HepG2 (cell line): ENCODE measurements around the gene YEATS2. TPM values are rescaled to one million over a fixed set of nuclear protein-coding genes. Genes with fewer than 3 reads are reported as not detected.

Experiments
- BRD4 ChIP-seq: sonication (generic); formaldehyde crosslinking; IDR thresholded peaks from 2 replicates; pipeline ENCODE4 v1.4.0; 2020; ENCODE audit warnings: missing genetic modification reagents
- CREM ChIP-seq, 2 experiments: sonication (generic) in 1 of 2; formaldehyde crosslinking in 1 of 2; IDR thresholded peaks; 2 replicates each; pipeline versions ENCODE4 v1.4.0 to v1.6.1; 2016 to 2020; ENCODE audit warnings: antibody characterized with exemption in 1 of 2, mild to moderate bottlenecking in 1 of 2, missing genetic modification reagents in 1 of 2
- E2F2 ChIP-seq: sonication (generic); formaldehyde crosslinking; IDR thresholded peaks from 2 replicates; pipeline ENCODE4 v1.4.0; 2020; ENCODE audit warnings: missing genetic modification reagents, borderline replicate concordance
- ELF4 ChIP-seq: sonication (generic); formaldehyde crosslinking; IDR thresholded peaks from 2 replicates; pipeline ENCODE4 v1.5.0; 2020; ENCODE audit warnings: missing genetic modification reagents, mild to moderate bottlenecking, moderate library complexity, borderline replicate concordance
- FOXA1 ChIP-seq, 2 experiments: fragments of 450-650 bp in 1 of 2; sonication (generic) in 1 of 2; formaldehyde crosslinking in 1 of 2; IDR thresholded peaks; 2 replicates each; pipeline versions ENCODE4 v1.4.0 to v1.6.1; 2016 to 2020; ENCODE audit warnings: missing genetic modification reagents in 1 of 2
- HNF4G ChIP-seq, 2 experiments: sonication (generic) in 1 of 2; formaldehyde crosslinking in 1 of 2; IDR thresholded peaks; 2 replicates each; pipeline versions ENCODE4 v1.4.0 to v1.6.1; 2011 to 2020; ENCODE audit warnings: borderline replicate concordance in 2 of 2, low read depth in 2 of 2, mild to moderate bottlenecking in 2 of 2, low read length in 1 of 2, missing genetic modification reagents in 1 of 2, moderate library complexity in 1 of 2
- IRX3 ChIP-seq: sonication (generic); formaldehyde crosslinking; IDR thresholded peaks from 2 replicates; pipeline ENCODE4 v1.8.1; 2023; ENCODE audit warnings: mild to moderate bottlenecking, low read depth, missing genetic modification reagents, borderline replicate concordance
- KDM1A ChIP-seq: IDR thresholded peaks from 2 replicates; pipeline ENCODE4 v1.6.1; 2016; ENCODE audit warnings: missing compliant biosample characterization
- KLF16 ChIP-seq, 2 experiments: sonication (generic) in 1 of 2; formaldehyde crosslinking in 1 of 2; IDR thresholded peaks; 2 replicates each; pipeline versions ENCODE4 v1.6.1 to v1.8.0; 2016 to 2023; ENCODE audit warnings: missing genetic modification reagents in 2 of 2, missing compliant biosample characterization in 1 of 2
- MAFK ChIP-seq, 2 experiments: IDR thresholded peaks in 1 of 2; conservative IDR thresholded peaks in 1 of 2; 2 replicates each; pipeline ENCODE4 v1.6.1; 2011; ENCODE audit warnings: improper control_type of control experiment in 2 of 2, low read length in 2 of 2
- PHB2 ChIP-seq: fragments of 450-650 bp; IDR thresholded peaks from 2 replicates; pipeline ENCODE4 v1.6.1; 2018; ENCODE audit not compliant: partially characterized antibody
- RARA ChIP-seq: IDR thresholded peaks from 2 replicates; pipeline ENCODE4 v1.6.1; 2016; ENCODE audit warnings: missing genetic modification reagents, missing compliant biosample characterization
- SOX5 ChIP-seq: IDR thresholded peaks from 2 replicates; pipeline ENCODE4 v1.6.1; 2016; ENCODE audit warnings: borderline replicate concordance
- TOE1 ChIP-seq: sonication (generic); formaldehyde crosslinking; IDR thresholded peaks from 2 replicates; pipeline ENCODE4 v1.4.0; 2020; ENCODE audit warnings: mild to moderate bottlenecking, missing genetic modification reagents
- ZMAT3 ChIP-seq: sonication (generic); formaldehyde crosslinking; conservative IDR thresholded peaks from 2 replicates; pipeline ENCODE4 v1.7.0; 2021; ENCODE audit warnings: missing genetic modification reagents
- ZNF264 ChIP-seq: sonication (generic); formaldehyde crosslinking; IDR thresholded peaks from 2 replicates; pipeline ENCODE4 v1.4.0; 2020; ENCODE audit warnings: missing genetic modification reagents
- ZNF281 ChIP-seq: sonication (generic); formaldehyde crosslinking; IDR thresholded peaks from 2 replicates; pipeline ENCODE4 v1.4.0; 2020; ENCODE audit warnings: missing genetic modification reagents, borderline replicate concordance
- ZNF451 ChIP-seq: sonication (generic); formaldehyde crosslinking; IDR thresholded peaks from 2 replicates; pipeline ENCODE4 v1.5.0; 2020; ENCODE audit warnings: mild to moderate bottlenecking, missing genetic modification reagents
- ZNF660 ChIP-seq: sonication (generic); formaldehyde crosslinking; IDR thresholded peaks from 2 replicates; pipeline ENCODE4 v1.5.1; 2020; ENCODE audit warnings: mild to moderate bottlenecking, low read depth, missing genetic modification reagents, borderline replicate concordance
- ZNF709 ChIP-seq: sonication (generic); formaldehyde crosslinking; IDR thresholded peaks from 2 replicates; pipeline ENCODE4 v1.5.0; 2020; ENCODE audit warnings: mild to moderate bottlenecking, missing genetic modification reagents
- polyA plus RNA-seq, 8 experiments: library from polyadenylated mRNA; depleted of rRNA in 3 of 8; stranded (reverse) in 7 of 8; unstranded in 1 of 8; fragments of >200 nt; fragmentation: Illumina TruSeq in 4 of 8; extraction: Trizol in 4 of 8; gene quantifications; 2 replicates each; pipeline versions ENCODE4 v1.2.1 to v1.2.3, GENCODE V29; 2011 to 2016; ENCODE audit warnings: low read depth in 4 of 8, missing spikeins in 1 of 8, mixed read lengths in 1 of 8; ENCODE audit not compliant: insufficient read depth in 1 of 8
- total RNA-seq, 5 experiments: library from RNA; depleted of rRNA; stranded (reverse); fragments of >200 nt; fragmentation: Illumina TruSeq; extraction: Trizol; gene quantifications; 2 replicates each; pipeline ENCODE4 v1.2.3, GENCODE V29; 2016; ENCODE audit warnings: low read depth in 1 of 5
- TF ChIP-seq, protein P1 (sequence below): IDR thresholded peaks from 2 replicates; pipeline ENCODE4 v1.6.1; 2016; ENCODE audit warnings: low read depth, control low read depth
- TF ChIP-seq, protein P2 (sequence below): sonication (generic); formaldehyde crosslinking; IDR thresholded peaks from 2 replicates; pipeline ENCODE4 v1.9.0; 2022; ENCODE audit warnings: missing genetic modification reagents, mild to moderate bottlenecking, borderline replicate concordance

YEATS2 gene
- total and polyA plus RNA-seq, 2 of the 13 experiments (the other 11 are each of a cell fraction or from before 2014, with no cell fraction given), result 18.6 to 33.7 TPM

GRCh38 chr3:183745300-183746098 lies 47.9 kb downstream of the YEATS2 start (continued):
- no peak for TF ChIP-seq ELF4 (CRISPR knock-in tag)
- TF ChIP-seq, protein P1, sequence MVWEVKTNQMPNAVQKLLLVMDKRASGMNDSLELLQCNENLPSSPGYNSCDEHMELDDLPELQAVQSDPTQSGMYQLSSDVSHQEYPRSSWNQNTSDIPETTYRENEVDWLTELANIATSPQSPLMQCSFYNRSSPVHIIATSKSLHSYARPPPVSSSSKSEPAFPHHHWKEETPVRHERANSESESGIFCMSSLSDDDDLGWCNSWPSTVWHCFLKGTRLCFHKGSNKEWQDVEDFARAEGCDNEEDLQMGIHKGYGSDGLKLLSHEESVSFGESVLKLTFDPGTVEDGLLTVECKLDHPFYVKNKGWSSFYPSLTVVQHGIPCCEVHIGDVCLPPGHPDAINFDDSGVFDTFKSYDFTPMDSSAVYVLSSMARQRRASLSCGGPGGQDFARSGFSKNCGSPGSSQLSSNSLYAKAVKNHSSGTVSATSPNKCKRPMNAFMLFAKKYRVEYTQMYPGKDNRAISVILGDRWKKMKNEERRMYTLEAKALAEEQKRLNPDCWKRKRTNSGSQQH (CRISPR knock-in tag), result no peak
- TF ChIP-seq E2F2 (CRISPR knock-in tag), result no peak
- TF ChIP-seq, protein P2, sequence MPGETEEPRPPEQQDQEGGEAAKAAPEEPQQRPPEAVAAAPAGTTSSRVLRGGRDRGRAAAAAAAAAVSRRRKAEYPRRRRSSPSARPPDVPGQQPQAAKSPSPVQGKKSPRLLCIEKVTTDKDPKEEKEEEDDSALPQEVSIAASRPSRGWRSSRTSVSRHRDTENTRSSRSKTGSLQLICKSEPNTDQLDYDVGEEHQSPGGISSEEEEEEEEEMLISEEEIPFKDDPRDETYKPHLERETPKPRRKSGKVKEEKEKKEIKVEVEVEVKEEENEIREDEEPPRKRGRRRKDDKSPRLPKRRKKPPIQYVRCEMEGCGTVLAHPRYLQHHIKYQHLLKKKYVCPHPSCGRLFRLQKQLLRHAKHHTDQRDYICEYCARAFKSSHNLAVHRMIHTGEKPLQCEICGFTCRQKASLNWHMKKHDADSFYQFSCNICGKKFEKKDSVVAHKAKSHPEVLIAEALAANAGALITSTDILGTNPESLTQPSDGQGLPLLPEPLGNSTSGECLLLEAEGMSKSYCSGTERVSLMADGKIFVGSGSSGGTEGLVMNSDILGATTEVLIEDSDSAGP (CRISPR knock-in tag), result no peak
- no peak for TF ChIP-seq TOE1 (CRISPR knock-in tag)
- peak; percentile 84; the same call in 1 of the 2 replicates for TF ChIP-seq SOX5
- no peak for TF ChIP-seq FOXA1 (IDR thresholded peaks at IDR 0.05)
- no peak for TF ChIP-seq FOXA1 (CRISPR knock-in tag; IDR thresholded peaks at IDR 0.05)
- no peak for TF ChIP-seq ZMAT3 (CRISPR knock-in tag)
- no peak for TF ChIP-seq CREM (IDR thresholded peaks at IDR 0.05)
- no peak for TF ChIP-seq CREM (CRISPR knock-in tag; IDR thresholded peaks at IDR 0.05)
- TF ChIP-seq RARA (CRISPR knock-in tag), result peak; percentile 89
- TF ChIP-seq MAFK (conservative IDR thresholded peaks at IDR 0.05 in 1 of 2, IDR thresholded peaks at IDR 0.05 in 1 of 2; ENCODE audit: low read length in 2 of 2), result 0 out of 4 replicates have a peak, but pooled peaks of 1 of the 2 experiments have one; percentile 2
- no peak for TF ChIP-seq HNF4G (IDR thresholded peaks at IDR 0.05; ENCODE audit: borderline replicate concordance, low read depth, low read length)
- TF ChIP-seq HNF4G (CRISPR knock-in tag; IDR thresholded peaks at IDR 0.05; ENCODE audit: borderline replicate concordance, low read depth), result no peak
- TF ChIP-seq ZNF709 (CRISPR knock-in tag), result no peak
- TF ChIP-seq ZNF660 (CRISPR knock-in tag), result no peak
- no peak for TF ChIP-seq KDM1A (CRISPR knock-in tag)
- TF ChIP-seq PHB2, result no peak
- TF ChIP-seq ZNF451, result no peak
- TF ChIP-seq BRD4 (CRISPR knock-in tag), result no peak
- peak in 1 of 2 experiments; percentile 25; a peak in 1 of 4 replicates for TF ChIP-seq KLF16 (CRISPR knock-in tag; IDR thresholded peaks at IDR 0.05)
- no peak for TF ChIP-seq IRX3 (CRISPR knock-in tag)
- no peak for TF ChIP-seq ZNF281
- TF ChIP-seq ZNF264 (CRISPR knock-in tag), result no peak
